ENCODE data around the gene PBX1. TPM values are rescaled to one million over a fixed set of nuclear protein-coding genes. Genes with fewer than 3 reads are reported as not detected.

PBX1 gene
- total RNA-seq, 2 donors from 2014 or later, result 50.2 to 60.4 TPM

DNA sequence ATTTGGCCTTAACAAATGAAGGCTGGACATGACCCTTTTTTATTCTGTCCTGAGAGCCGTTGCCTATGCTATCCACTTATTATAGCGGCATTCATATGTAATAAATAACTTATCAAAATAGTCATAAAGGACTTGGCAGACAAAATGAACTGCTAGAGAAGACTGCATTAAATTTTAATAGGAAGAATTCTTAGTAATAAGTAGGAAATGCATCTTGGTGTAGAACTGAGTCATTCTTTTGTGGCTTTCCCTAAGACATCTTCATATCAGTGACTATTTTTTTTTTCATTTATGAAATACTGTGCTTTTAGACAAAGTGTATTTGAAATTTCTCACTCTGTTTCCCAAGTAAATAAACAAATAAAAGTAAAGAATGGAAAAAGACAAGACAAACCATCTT lies 45.6 kb downstream of the PBX1 start:
- peaks cover 13% of the 10 kb centered on the region for H3K4me1 ChIP-seq (replicated peaks)

DNA sequence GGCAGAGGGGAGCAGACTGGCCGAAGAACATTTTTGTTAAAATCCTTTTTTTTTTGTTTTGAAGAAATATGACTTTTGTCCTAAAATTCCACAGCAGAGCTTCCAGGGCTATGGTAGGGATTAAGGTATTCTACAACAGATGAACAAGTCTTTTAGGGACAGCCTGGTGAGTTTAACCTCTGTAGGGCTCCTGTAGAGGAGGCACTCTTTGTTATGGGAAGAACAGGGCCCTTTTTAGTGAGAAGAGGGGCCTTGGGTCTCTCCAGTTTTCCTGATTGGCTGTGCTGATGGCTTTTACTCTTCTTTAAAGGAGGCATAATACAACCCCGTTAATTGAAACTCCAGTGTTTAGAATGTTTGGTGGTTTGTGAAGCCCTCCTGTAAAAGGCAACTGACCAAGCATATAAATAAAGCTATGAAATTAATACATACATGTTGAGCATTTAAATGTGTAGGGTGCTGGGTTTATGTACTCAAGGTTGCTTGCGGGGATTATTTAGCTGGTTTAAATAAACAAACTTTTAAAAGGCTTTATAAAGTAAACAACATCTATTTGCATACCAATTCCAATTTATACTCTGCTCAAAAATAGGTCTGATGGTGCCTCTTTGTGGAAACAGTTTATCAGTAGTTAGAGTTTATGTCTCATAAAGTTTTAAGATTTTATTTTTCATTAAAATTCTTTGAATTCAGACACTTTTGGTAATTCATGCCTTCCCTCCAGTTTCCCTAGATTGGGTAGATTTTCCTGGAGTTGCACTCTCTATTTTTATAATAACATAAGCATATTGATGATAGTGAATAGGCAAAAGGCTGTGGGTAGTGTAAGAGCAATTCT lies 46.5 kb downstream of the PBX1 start:
- no peaks in the 10 kb centered on the region for H3K36me3 ChIP-seq
- H3K9me3 ChIP-seq, result no peaks in the 10 kb centered on the region
- no peak overlapping the region for H3K4me3 ChIP-seq
- 61% methylated on average over 3 of the region's 3 CpGs for WGBS
- peak overlapping the region; percentile 3 to 38 for H3K27ac ChIP-seq
- H3K27me3 ChIP-seq (replicated peaks; ENCODE audit: insufficient read depth), result no peaks in the 10 kb centered on the region
- intact Hi-C loops (cut with DNase I), result loop anchor here (10.0 kb wide), 1 partner anchor 469 kb away; no protein-coding TSS in a partner anchor
- H3K4me1 ChIP-seq (replicated peaks), result peaks cover 13% of the 10 kb centered on the region
- no peak for DNase-seq (ENCODE audit: low spot score)
- no peak for TF ChIP-seq POLR2A (IDR thresholded peaks at IDR 0.05)

More for the DNA sequence above, 45.6 kb downstream of the PBX1 start:
- no peaks in the 10 kb centered on the region for H3K36me3 ChIP-seq
- H3K9me3 ChIP-seq, result no peaks in the 10 kb centered on the region
- intact Hi-C loops (cut with DNase I), result loop anchor here (10.0 kb wide), 1 partner anchor 470 kb away; no protein-coding TSS in a partner anchor
- TF ChIP-seq POLR2A (IDR thresholded peaks at IDR 0.05) (no peak), POLR2AphosphoS5 (IDR thresholded peaks at IDR 0.05) (no peak)
- TF ChIP-seq, protein P1, sequence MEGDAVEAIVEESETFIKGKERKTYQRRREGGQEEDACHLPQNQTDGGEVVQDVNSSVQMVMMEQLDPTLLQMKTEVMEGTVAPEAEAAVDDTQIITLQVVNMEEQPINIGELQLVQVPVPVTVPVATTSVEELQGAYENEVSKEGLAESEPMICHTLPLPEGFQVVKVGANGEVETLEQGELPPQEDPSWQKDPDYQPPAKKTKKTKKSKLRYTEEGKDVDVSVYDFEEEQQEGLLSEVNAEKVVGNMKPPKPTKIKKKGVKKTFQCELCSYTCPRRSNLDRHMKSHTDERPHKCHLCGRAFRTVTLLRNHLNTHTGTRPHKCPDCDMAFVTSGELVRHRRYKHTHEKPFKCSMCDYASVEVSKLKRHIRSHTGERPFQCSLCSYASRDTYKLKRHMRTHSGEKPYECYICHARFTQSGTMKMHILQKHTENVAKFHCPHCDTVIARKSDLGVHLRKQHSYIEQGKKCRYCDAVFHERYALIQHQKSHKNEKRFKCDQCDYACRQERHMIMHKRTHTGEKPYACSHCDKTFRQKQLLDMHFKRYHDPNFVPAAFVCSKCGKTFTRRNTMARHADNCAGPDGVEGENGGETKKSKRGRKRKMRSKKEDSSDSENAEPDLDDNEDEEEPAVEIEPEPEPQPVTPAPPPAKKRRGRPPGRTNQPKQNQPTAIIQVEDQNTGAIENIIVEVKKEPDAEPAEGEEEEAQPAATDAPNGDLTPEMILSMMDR (IDR thresholded peaks at IDR 0.05), result no peak
- no peaks in the 10 kb centered on the region for H3K27me3 ChIP-seq (replicated peaks; ENCODE audit: insufficient read depth)
- no peak for DNase-seq (ENCODE audit: low spot score)
- H3K27ac ChIP-seq, result peak overlapping the region; percentile 44 to 60
- no peak overlapping the region for H3K4me3 ChIP-seq
- WGBS, result 45% methylated on average over 2 of the region's 2 CpGs

GRCh38 chr1:164607351-164607750 lies 48.4 kb downstream of the PBX1 start:
- no peaks in the 10 kb centered on the region for H3K9me3 ChIP-seq
- H3K27me3 ChIP-seq (replicated peaks; ENCODE audit: insufficient read depth), result no peaks in the 10 kb centered on the region
- peaks cover 12% of the 10 kb centered on the region for H3K4me1 ChIP-seq (replicated peaks)
- intact Hi-C loops (cut with DNase I), result loop anchor here (10.0 kb wide), 1 partner anchor 467 kb away; no protein-coding TSS in a partner anchor
- no peak overlapping the region for H3K4me3 ChIP-seq
- TF ChIP-seq POLR2A (IDR thresholded peaks at IDR 0.05), result no peak
- no peak for TF ChIP-seq POLR2AphosphoS5 (IDR thresholded peaks at IDR 0.05)
- TF ChIP-seq, protein P1 (IDR thresholded peaks at IDR 0.05), result no peak
- 77% methylated on average over 3 of the region's 3 CpGs for WGBS
- no peaks in the 10 kb centered on the region for H3K36me3 ChIP-seq
- H3K27ac ChIP-seq, result peak overlapping the region in 1 of 2 donors; percentile 11
- DNase-seq (ENCODE audit: low spot score), result no peak

- H3K9me3 ChIP-seq, result no peaks in the 10 kb centered on the region
- TF ChIP-seq POLR2AphosphoS5 (IDR thresholded peaks at IDR 0.05) (no peak), POLR2A (IDR thresholded peaks at IDR 0.05) (no peak)
- TF ChIP-seq, protein P1 (IDR thresholded peaks at IDR 0.05), result no peak
- peaks cover 5% of the 10 kb centered on the region for H3K4me1 ChIP-seq (replicated peaks)
- no peak overlapping the region for H3K4me3 ChIP-seq
- no peak overlapping the region for H3K27ac ChIP-seq
- H3K36me3 ChIP-seq, result no peaks in the 10 kb centered on the region
- no peaks in the 10 kb centered on the region for H3K27me3 ChIP-seq (replicated peaks; ENCODE audit: insufficient read depth)
- intact Hi-C loops (cut with DNase I), result loop anchor here (10.0 kb wide), 1 partner anchor 466 kb away; no protein-coding TSS in a partner anchor
- no peak for DNase-seq (ENCODE audit: low spot score)
Measured at GRCh38 chr1:164608651-164609057, 49.7 kb downstream of the PBX1 start.

DNA sequence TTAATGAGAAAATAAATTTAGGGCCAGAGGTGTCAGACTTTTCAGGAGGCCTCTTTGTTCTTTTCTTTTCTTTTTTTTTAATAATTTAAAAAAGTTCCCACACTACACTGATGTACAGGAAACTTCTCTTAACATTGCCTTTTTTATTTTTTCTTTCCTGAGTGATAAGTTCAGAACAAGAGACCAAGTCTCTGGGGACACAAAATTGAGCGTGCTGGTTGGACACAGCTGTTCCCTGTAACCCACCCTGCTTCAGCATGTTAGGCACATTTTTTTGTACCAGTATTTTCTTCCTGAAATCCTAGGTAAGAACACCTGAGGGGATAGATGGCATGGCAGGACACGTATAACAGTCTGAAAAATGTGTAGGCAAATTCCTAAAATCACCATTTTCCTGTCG lies 50.1 kb downstream of the PBX1 start:
- no peak for TF ChIP-seq POLR2AphosphoS5 (IDR thresholded peaks at IDR 0.05)
- no peak for TF ChIP-seq POLR2A (IDR thresholded peaks at IDR 0.05)
- TF ChIP-seq, protein P1 (IDR thresholded peaks at IDR 0.05), result no peak
- Histone ChIP-seq H3K36me3 (no peaks in the 10 kb centered on the region), H3K4me1 (replicated peaks) (peaks cover 3% of the 10 kb centered on the region), H3K27me3 (replicated peaks; ENCODE audit: insufficient read depth) (no peaks in the 10 kb centered on the region), H3K4me3 (no peak overlapping the region), H3K9me3 (no peaks in the 10 kb centered on the region), H3K27ac (no peak overlapping the region)
- 62% methylated on average over 3 of the region's 3 CpGs for whole genome bisulfite sequencing
- intact Hi-C loops (cut with DNase I), result loop anchor here (10.0 kb wide), 1 partner anchor 466 kb away; no protein-coding TSS in a partner anchor
- DNase-seq (ENCODE audit: low spot score), result no peak
